B cell (primary cell): ENCODE results near the gene WDR54. TPM values are rescaled to one million over a fixed set of nuclear protein-coding genes. Genes with fewer than 3 reads are reported as not detected.
A peak's percentile ranks its signal among the peaks of the same experiment; 100 is the strongest.

Experiments used
- ATAC-seq: fragments of 200-7000 bp; cut with Tn5 transposase; one replicate; pipeline ENCODE4 v1.10.0; 2021; ENCODE audit warnings: low read depth, mild to moderate bottlenecking, moderate number of reproducible peaks, moderate library complexity
- CTCF ChIA-PET: fragments of 350-600 bp; sonication (Branson Sonifier 250); formaldehyde crosslinking; loops from one replicate; lab custom pipeline; 2021; ENCODE audit warnings: antibody characterized with exemption, inconsistent platforms; lab: Charles Lee
- POLR2A ChIA-PET: fragments of 350-600 bp; sonication (Branson Sonifier 250); formaldehyde crosslinking; loops from one replicate; lab custom pipeline; 2021; ENCODE audit warnings: antibody characterized with exemption; lab: Charles Lee
- DNase-seq: peaks from one replicate; pipeline ENCODE4 v3.0.0; 2013
- H2AFZ ChIP-seq: 2 replicates; pipeline ENCODE4 v1.6.1; 2012; ENCODE audit warnings: mild to moderate bottlenecking, low read depth, low read length; ENCODE audit not compliant: insufficient read depth, poor library complexity, severe bottlenecking
- H3K27ac ChIP-seq, 2 donors: 1 replicate in 1 of 2; 2 replicates in 1 of 2; pipeline ENCODE4 v1.5.1; 2012 to 2013; ENCODE audit warnings: low read length in 2 of 2, mild to moderate bottlenecking in 2 of 2, moderate library complexity in 1 of 2
- H3K27me3 ChIP-seq, 4 experiments: fragments of 200-600 bp in 1 of 4; sonication (generic) in 1 of 4; replicated peaks in 1 of 4; 1 replicate in 2 of 4; 2 replicates in 2 of 4; pipeline versions ENCODE4 v1.6.1 to v1.7.0; 2013 to 2016; ENCODE audit warnings: low read length in 3 of 4, mild to moderate bottlenecking in 2 of 4, mixed read lengths in 1 of 4, moderate library complexity in 1 of 4; ENCODE audit not compliant: insufficient read depth in 4 of 4, control insufficient read depth in 3 of 4; ENCODE audit errors: control extremely low read depth in 1 of 4
- H3K36me3 ChIP-seq, 2 experiments: replicated peaks in 1 of 2; 1 replicate in 1 of 2; 2 replicates in 1 of 2; pipeline versions ENCODE4 v1.6.1 to v1.7.1; 2013; ENCODE audit warnings: low read length in 1 of 2; ENCODE audit not compliant: insufficient read depth in 2 of 2, control insufficient read depth in 1 of 2; ENCODE audit errors: control extremely low read depth in 1 of 2, extremely low read depth in 1 of 2
- H3K4me1 ChIP-seq, 2 donors: fragments of 200-600 bp in 1 of 2; sonication (generic) in 1 of 2; 1 replicate in 1 of 2; 2 replicates in 1 of 2; pipeline versions ENCODE4 v1.5.1 to v1.6.1; 2013 to 2017; ENCODE audit warnings: low read length in 2 of 2; ENCODE audit not compliant: control insufficient read depth in 2 of 2, insufficient read depth in 2 of 2
- H3K4me2 ChIP-seq: replicated peaks from 2 replicates; pipeline ENCODE3; 2012; ENCODE audit warnings: mild to moderate bottlenecking, low read depth, low read length; ENCODE audit not compliant: poor library complexity, severe bottlenecking
- H3K4me3 ChIP-seq, 5 experiments: fragments of 200-600 bp in 1 of 5; sonication (generic) in 1 of 5; 1 replicate in 3 of 5; 2 replicates in 2 of 5; pipeline versions ENCODE4 v1.5.1 to v1.7.0; 2011 to 2016; ENCODE audit warnings: low read length in 4 of 5, mild to moderate bottlenecking in 4 of 5, low read depth in 2 of 5, control low read depth in 1 of 5, moderate library complexity in 1 of 5; ENCODE audit not compliant: insufficient read depth in 1 of 5; ENCODE audit errors: control extremely low read depth in 1 of 5, extremely low read depth in 1 of 5
- H3K79me2 ChIP-seq: fragments of 200-600 bp; sonication (generic); one replicate; pipeline ENCODE4 v1.6.0; 2016; ENCODE audit warnings: low read length; ENCODE audit not compliant: control insufficient read depth, insufficient read depth
- H3K9ac ChIP-seq: fragments of 200-600 bp; sonication (generic); 2 replicates; pipeline ENCODE4 v1.6.1; 2017; ENCODE audit warnings: mild to moderate bottlenecking, low read length, moderate library complexity
- H3K9me3 ChIP-seq, 3 donors: one replicate each; pipeline versions ENCODE4 v1.6.1 to v1.7.1; 2013; ENCODE audit warnings: low read length in 2 of 3; ENCODE audit not compliant: control insufficient read depth in 2 of 3, insufficient read depth in 1 of 3; ENCODE audit errors: control extremely low read depth in 1 of 3
- H4K20me1 ChIP-seq: 2 replicates; pipeline ENCODE4 v1.6.0; 2012; ENCODE audit warnings: mild to moderate bottlenecking, low read length; ENCODE audit not compliant: insufficient read depth, control insufficient read depth, poor library complexity, severe bottlenecking
- H3K27ac Mint-ChIP-seq: one replicate; pipeline ENCODE4 v1.8.0; 2021; ENCODE audit warnings: mixed read lengths
- H3K27me3 Mint-ChIP-seq: one replicate; pipeline ENCODE4 v1.8.0; 2021; ENCODE audit warnings: mixed read lengths
- H3K4me1 Mint-ChIP-seq: one replicate; pipeline ENCODE4 v1.8.0; 2021; ENCODE audit warnings: mixed read lengths
- H3K4me3 Mint-ChIP-seq: one replicate; pipeline ENCODE4 v1.8.0; 2021; ENCODE audit warnings: mixed read lengths
- H3K9me3 Mint-ChIP-seq: one replicate; pipeline ENCODE4 v1.8.0; 2022; ENCODE audit warnings: mixed read lengths; ENCODE audit not compliant: insufficient read depth
- CTCF ChIP-seq: fragments of 200-600 bp; IDR thresholded peaks from one replicate; pipeline ENCODE4 v1.8.0; 2022; ENCODE audit warnings: antibody characterized with exemption, mild to moderate bottlenecking
- EZH2 ChIP-seq: IDR thresholded peaks from 2 replicates; pipeline ENCODE4 v1.6.1; 2012; ENCODE audit warnings: borderline replicate concordance, low read depth, mild to moderate bottlenecking, moderate library complexity, low read length; ENCODE audit not compliant: insufficient read depth, poor library complexity, severe bottlenecking
- WGBS: methylation state at CpG from one replicate; pipeline ENCODE4 v1.1.5; 2013; ENCODE audit warnings: missing lambda C conversion rate; ENCODE audit not compliant: insufficient coverage; 5-methylcytosine and 5-hydroxymethylcytosine counted together
- intact Hi-C: fragments of 100-400 bp; cut with micrococcal nuclease; formaldehyde crosslinking; loops from one replicate; pipeline ENCODE4 v1.10.0; 2022
- polyA plus RNA-seq: library from polyadenylated mRNA; depleted of rRNA; stranded (reverse); fragments of >200 nt; gene quantifications from 2 replicates; pipeline ENCODE4 v1.2.3, GENCODE V29; 2012
- total RNA-seq, 2 donors: library from RNA; stranded (reverse); fragments of 120-200 nt in 1 of 2; gene quantifications; 1 replicate in 1 of 2; 2 replicates in 1 of 2; pipeline versions ENCODE4 v1.2.3 to v1.2.4, GENCODE V29; 2013 to 2022

WDR54 gene
- total and polyA plus RNA-seq, 2 donors (not counting 1 experiment from before 2014, with no cell fraction given), result 42.2 to 52.8 TPM

- Histone ChIP-seq H2AFZ (peak overlapping the region; percentile 83), H3K27ac (peak overlapping the region; percentile 94 to 95), H3K4me3 (peak overlapping the region; percentile 71 to 88 (median 80)), H3K36me3 (no peaks in the 10 kb centered on the region), H3K9me3 (no peaks in the 10 kb centered on the region), H3K79me2 (peaks cover 59% of the 10 kb centered on the region), H3K4me1 (peaks cover 18 to 24% of the 10 kb centered on the region in 2 donors), H3K27me3 (peaks cover 0 to 7% (median 0%) of the 10 kb centered on the region in 4 experiments), H3K9ac (peak overlapping the region; percentile 92), H3K4me2 (peak overlapping the region; percentile 81), H4K20me1 (peaks cover 24% of the 10 kb centered on the region)
- Mint-ChIP-seq H3K27me3 (peaks cover 5% of the 10 kb centered on the region), H3K9me3 (no peaks in the 10 kb centered on the region), H3K27ac (peak overlapping the region; percentile 100), H3K4me1 (peaks cover 16% of the 10 kb centered on the region), H3K4me3 (peak overlapping the region; percentile 99)
- 3% methylated on average over 51 of the region's 62 CpGs for WGBS
- DNase-seq (peak; percentile 98), ATAC-seq (peak; percentile 89)
- ChIA-PET POLR2A (interaction anchor here (0.9 to 1.6 kb wide), 8 partner anchors 22 to 138 kb away, joined by 3 to 6 read pairs (median 3); partner anchors contain the start of genes AUP1, C2orf81, HTRA2 and INO80B), CTCF (interaction anchor here (0.7 to 2.2 kb wide), 22 partner anchors 9 to 568 kb away, joined by 3 to 11 read pairs (median 3); partner anchors contain the start of genes AUP1, C2orf81, HTRA2 and INO80B)
- intact Hi-C loops, result loop anchor here (1.0 to 10.0 kb wide), 12 partner anchors 23 to 655 kb away; partner anchors contain the start of genes C2orf81, CCDC142, DOK1 and LOXL3
- TF ChIP-seq EZH2 (no peak), CTCF (peak; percentile 98)
Observed at GRCh38 chr2:74391580-74392448, 29.7 kb upstream of the WDR54 start.
